Panc1 (cell line): Measurements from ENCODE around the gene SPATA6L. TPM values are rescaled to one million over a fixed set of nuclear protein-coding genes. Genes with fewer than 3 reads are reported as not detected.

Experiments
- ATAC-seq: fragments of 200-7000 bp; cut with Tn5 transposase; 2 replicates; pipeline ENCODE4 v1.9.1; 2020; ENCODE audit warnings: mild to moderate bottlenecking, moderate library complexity
- BruUV-seq: library from RNA; stranded (reverse); fragments of 400-500 nt; replicated peaks from 2 replicates; lab custom pipeline; 2021; lab: Mats Ljungman, UMichigan
- CTCF ChIA-PET: fragments of 300-600 bp; sonication (Branson Sonifier 250); formaldehyde crosslinking; loops from one replicate; lab custom pipeline; 2022; ENCODE audit warnings: antibody characterized with exemption; lab: Charles Lee
- POLR2A ChIA-PET: fragments of 300-600 bp; sonication (Branson Sonifier 250); formaldehyde crosslinking; loops from one replicate; lab custom pipeline; 2022; ENCODE audit warnings: antibody characterized with exemption; lab: Charles Lee
- DNase-seq: peaks from one replicate; pipeline ENCODE4 v3.0.0-alpha.2; 2010; ENCODE audit warnings: low read depth, low spot score
- H3K27ac ChIP-seq: 2 replicates; pipeline ENCODE4 v1.5.1; 2011; ENCODE audit warnings: mild to moderate bottlenecking, low read length, inconsistent platforms
- H3K27me3 ChIP-seq: fragments of 200-500 bp; sonication (Bioruptor generic); 2 replicates; pipeline ENCODE4 v1.6.0; 2014; ENCODE audit warnings: low read length, inconsistent platforms; ENCODE audit not compliant: control insufficient read depth, insufficient read depth
- H3K36me3 ChIP-seq: fragments of 200-500 bp; sonication (Bioruptor generic); 2 replicates; pipeline ENCODE4 v1.5.1; 2014; ENCODE audit warnings: inconsistent platforms, mild to moderate bottlenecking, low read length, moderate library complexity; ENCODE audit not compliant: control insufficient read depth, insufficient read depth
- H3K4me1 ChIP-seq: 2 replicates; pipeline ENCODE4 v1.5.1; 2011; ENCODE audit warnings: inconsistent platforms, mild to moderate bottlenecking, low read length, moderate library complexity; ENCODE audit not compliant: control insufficient read depth, insufficient read depth
- H3K4me3 ChIP-seq, 2 experiments: 2 replicates each; pipeline ENCODE4 v1.5.1; 2011 to 2012; ENCODE audit warnings: low read depth in 2 of 2, low read length in 2 of 2, mild to moderate bottlenecking in 2 of 2, inconsistent platforms in 1 of 2, moderate library complexity in 1 of 2
- H3K9me3 ChIP-seq: fragments of 200-500 bp; sonication (Bioruptor generic); 2 replicates; pipeline ENCODE4 v1.5.1; 2014; ENCODE audit warnings: low read depth, mild to moderate bottlenecking, inconsistent platforms, low read length, moderate library complexity; ENCODE audit not compliant: control insufficient read depth, insufficient read depth
- CTCF ChIP-seq: fragments of 450-650 bp; IDR thresholded peaks from 2 replicates; pipeline ENCODE4 v1.5.1; 2017; ENCODE audit warnings: mild to moderate bottlenecking
- POLR2AphosphoS5 ChIP-seq: IDR thresholded peaks from 2 replicates; pipeline ENCODE4 v1.6.1; 2012; ENCODE audit warnings: mild to moderate bottlenecking, low read depth, low read length, moderate library complexity
- REST ChIP-seq, 2 experiments: IDR thresholded peaks; 2 replicates each; pipeline ENCODE4 v1.6.1; 2011 to 2012; ENCODE audit warnings: low read depth in 2 of 2, control low read depth in 1 of 2, low read length in 1 of 2, mild to moderate bottlenecking in 1 of 2, moderate library complexity in 1 of 2; ENCODE audit not compliant: insufficient read depth in 1 of 2
- SIN3A ChIP-seq: IDR thresholded peaks from 2 replicates; pipeline ENCODE4 v1.6.1; 2012; ENCODE audit warnings: low read depth, mild to moderate bottlenecking, low read length, moderate library complexity, borderline replicate concordance; ENCODE audit not compliant: insufficient read depth
- TCF7L2 ChIP-seq: IDR thresholded peaks from 2 replicates; pipeline ENCODE4 v1.6.1; 2011; ENCODE audit warnings: mild to moderate bottlenecking, low read depth, low read length, inconsistent platforms
- in situ Hi-C: cut with HindIII; loops from 2 replicates; pipeline ENCODE4 v1.10.0; 2016; ENCODE audit warnings: low sequenced_read_pairs, low pct_unique_long_range_greater_than_20kb
- intact Hi-C: fragments of 100-400 bp; cut with micrococcal nuclease; formaldehyde crosslinking; loops from one replicate; pipeline ENCODE4 v1.10.0; 2022; ENCODE audit not compliant: unreplicated experiment
- total RNA-seq: library from RNA; stranded (reverse); gene quantifications from one replicate; pipeline ENCODE4 v1.2.1, GENCODE V29; 2021; ENCODE audit not compliant: unreplicated experiment

Gene SPATA6L
- total RNA-seq, 1 experiment from 2014 or later, result 0.13 TPM

DNA sequence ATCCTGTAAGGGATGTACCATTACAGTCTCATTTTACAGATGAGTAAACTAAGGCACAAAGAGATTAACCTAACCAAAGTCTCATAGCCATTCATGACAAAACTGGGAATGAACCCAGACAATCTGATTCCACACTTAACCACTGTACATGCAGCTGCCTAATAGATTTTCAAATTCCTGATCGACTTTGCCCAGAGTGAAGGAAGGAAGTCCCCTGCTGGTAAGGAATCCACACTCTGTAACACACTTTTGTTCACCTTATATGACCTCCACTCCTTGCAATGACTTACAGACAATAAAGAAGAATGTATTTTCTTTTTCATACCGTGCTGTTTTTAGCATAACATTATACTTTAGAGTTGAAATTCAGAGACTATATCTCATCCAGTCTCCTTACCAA lies 35.4 kb downstream of the SPATA6L start:
- Histone ChIP-seq H3K36me3 (no peaks in the 10 kb centered on the region), H3K9me3 (no peaks in the 10 kb centered on the region), H3K27me3 (no peaks in the 10 kb centered on the region), H3K4me3 (no peak overlapping the region), H3K27ac (no peak overlapping the region), H3K4me1 (no peaks in the 10 kb centered on the region)
- DNase-seq (no peak), ATAC-seq (no peak)
- in situ Hi-C loops (no loop called here), intact Hi-C loops (no loop called here)
- POLR2A ChIA-PET, result no interaction called here
- BruUV-seq, result no TSS peak
- CTCF ChIA-PET, result no interaction called here
- TF ChIP-seq TCF7L2 (no peak), CTCF (no peak), REST (IDR thresholded peaks at IDR 0.05; ENCODE audit: insufficient read depth in 1 of 2, low read depth in 2 of 2, low read length in 1 of 2) (no peak), SIN3A (no peak), POLR2AphosphoS5 (no peak)

GRCh38 chr9:4622016-4622415 lies 44.3 kb downstream of the SPATA6L start:
- no peaks in the 10 kb centered on the region for H3K36me3 ChIP-seq
- ChIA-PET CTCF (no interaction called here), POLR2A (no interaction called here)
- DNase-seq, result no peak
- TF ChIP-seq REST (IDR thresholded peaks at IDR 0.05; ENCODE audit: insufficient read depth in 1 of 2, low read depth in 2 of 2, low read length in 1 of 2) (no peak), POLR2AphosphoS5 (no peak), CTCF (no peak), SIN3A (no peak), TCF7L2 (no peak)
- no peaks in the 10 kb centered on the region for H3K4me1 ChIP-seq
- no peaks in the 10 kb centered on the region for H3K9me3 ChIP-seq
- in situ Hi-C loops (no loop called here), intact Hi-C loops (no loop called here)
- H3K27me3 ChIP-seq, result no peaks in the 10 kb centered on the region
- ATAC-seq, result no peak
- H3K27ac ChIP-seq, result no peak overlapping the region
- H3K4me3 ChIP-seq, result no peak overlapping the region
- no TSS peak for BruUV-seq
